NK-92 (cell line): Measurements from ENCODE around the gene NINJ2.

ENCODE experiments used
- DNase-seq: peaks from one replicate; lab custom pipeline; 2025; ENCODE audit not compliant: unreplicated experiment; lab: John Stamatoyannopoulos, UW

NINJ2 gene

DNA sequence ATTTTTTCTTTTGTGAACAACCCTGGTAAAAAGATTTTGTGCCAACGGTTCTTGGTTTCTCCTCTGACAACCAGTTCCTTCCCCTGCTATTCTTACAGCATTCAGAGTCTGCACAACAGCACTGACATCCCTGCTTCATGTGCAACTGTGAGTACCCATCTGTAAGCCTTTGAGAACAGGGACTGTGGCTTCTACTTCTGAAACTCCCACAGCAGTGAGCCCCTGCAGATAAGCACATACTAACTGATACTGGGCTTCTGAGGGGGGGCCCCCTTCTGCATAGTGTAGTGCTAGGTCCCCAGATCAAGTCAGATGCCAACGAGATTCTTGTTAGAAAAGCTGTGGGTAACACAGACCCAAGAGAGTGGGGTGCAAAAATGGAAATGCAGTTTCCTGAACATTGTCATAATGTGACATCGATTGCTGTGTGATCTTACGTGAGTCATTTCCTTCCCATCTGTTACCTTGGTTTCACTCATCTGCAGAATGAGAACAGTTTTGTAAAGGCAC lies 11.1 kb upstream of the NINJ2 start:
- no peak for DNase-seq

DNA sequence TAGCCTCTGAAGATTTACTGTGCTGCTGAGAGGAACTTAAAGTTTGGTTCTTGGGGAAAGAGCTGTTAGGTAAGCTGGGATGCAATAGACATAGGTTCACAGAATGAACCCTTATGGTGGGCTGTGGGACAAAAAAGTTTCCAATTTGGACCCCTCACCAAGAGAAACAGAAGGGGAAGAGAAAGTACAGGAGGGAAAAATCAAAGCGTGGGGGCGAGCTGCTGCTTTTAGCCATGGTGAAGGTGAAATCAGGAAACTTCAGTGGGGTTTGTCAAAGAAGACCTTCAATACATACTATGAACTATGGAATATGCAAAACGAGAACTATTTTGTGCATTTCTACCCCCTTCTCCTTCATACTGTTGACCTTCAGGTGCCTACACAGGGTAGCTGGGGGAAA lies 10.6 kb upstream of the NINJ2 start:
- DNase-seq: no peak

DNA sequence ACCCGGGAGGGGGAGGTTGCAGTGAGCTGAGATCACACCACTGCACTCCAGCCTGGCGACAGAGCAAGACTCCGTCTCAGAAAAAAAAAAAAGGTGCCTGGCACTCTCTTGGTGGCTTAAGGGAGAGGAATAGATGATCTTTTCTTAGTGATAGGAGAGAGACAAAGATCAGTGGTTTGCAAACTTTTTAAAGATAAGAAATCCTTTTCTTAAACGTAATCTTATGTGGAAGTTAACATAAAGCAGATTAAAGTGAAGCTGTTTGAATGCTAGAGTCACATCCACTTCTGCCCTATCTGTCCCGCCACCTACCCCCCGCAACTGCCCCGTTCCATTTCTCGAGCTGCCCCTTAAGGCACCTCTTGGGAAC lies 6.3 kb upstream of the NINJ2 start:
- DNase-seq: no peak

DNA sequence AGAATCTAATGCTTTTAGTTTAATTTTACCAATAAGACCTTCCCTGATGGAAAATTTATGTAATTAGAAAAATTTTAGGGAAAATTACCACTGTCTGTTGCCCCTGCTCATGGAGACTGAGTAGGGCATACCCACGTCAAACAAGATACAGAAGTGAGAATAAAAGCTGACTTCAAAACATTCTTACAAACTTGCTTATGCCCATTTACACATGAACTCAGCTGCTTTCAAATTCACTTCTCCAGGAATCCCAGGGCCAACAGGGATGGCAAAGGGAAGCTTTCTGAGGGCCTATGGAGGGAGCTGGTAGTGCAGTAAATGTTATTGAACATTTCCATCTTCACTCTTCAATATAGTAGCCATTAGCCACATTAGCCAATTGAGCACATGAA lies 4.8 kb upstream of the NINJ2 start:
- no peak for DNase-seq

DNA sequence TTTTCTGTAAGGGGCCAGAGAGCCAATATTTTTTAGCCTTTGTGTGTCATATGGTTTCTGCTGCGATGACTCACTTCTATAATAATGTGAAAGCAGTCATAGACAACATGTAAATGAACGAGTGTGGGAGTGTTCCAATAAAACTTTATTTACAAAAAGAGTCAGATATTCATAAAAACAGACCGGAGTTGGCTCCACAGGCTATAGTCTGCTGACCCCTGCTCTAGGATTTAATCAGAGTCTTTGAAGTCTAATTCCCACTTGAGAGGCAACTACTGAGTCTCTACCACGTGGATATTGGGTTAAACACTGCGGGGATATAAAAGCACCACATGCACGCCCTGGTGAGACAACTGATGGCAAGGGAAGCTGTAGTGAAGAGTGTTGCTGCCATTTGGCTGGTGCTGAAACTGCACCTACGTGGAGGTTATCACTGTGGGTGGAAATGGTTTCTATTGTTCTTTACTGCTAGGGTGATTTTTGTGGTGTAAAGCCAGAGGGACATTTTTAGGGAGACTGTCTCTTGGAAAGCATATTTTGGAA lies 3.6 kb upstream of the NINJ2 start:
- DNase-seq: no peak

DNA sequence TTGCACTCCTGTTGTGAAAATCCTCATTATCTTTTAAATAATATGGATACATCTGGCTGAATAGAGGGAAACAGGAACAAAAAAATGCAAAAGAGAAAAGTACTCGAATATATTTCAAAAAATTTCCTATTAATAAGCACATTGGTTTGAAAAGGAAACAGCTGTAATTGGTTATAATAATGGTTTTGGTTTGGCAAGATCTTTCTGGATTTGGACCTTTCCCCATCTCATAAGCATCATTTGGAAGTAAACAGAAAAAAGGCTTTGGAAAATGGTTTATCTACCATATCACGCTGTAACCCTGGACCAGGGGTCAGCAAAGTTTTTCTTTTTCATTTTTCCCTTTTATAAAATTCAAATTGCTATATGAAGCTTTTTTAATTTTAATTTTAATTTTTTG lies 2.8 kb upstream of the NINJ2 start:
- no peak for DNase-seq

DNA sequence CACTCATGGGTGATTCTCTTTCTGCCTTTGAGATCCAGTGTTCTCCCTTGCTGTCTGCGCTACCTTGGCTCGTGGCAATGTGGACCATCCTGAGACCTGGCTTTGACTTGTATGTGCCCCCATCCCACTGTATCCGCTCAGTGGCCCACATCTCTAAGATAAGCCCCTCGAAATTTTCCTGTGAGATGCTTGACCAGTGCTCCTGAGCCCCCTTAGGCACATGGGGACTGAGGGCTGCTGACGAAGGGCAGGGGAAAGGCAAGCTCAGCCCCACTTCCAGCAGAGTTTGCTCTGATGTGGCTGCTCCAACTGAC lies 1.5 kb upstream of the NINJ2 start:
- no peak for DNase-seq

DNA sequence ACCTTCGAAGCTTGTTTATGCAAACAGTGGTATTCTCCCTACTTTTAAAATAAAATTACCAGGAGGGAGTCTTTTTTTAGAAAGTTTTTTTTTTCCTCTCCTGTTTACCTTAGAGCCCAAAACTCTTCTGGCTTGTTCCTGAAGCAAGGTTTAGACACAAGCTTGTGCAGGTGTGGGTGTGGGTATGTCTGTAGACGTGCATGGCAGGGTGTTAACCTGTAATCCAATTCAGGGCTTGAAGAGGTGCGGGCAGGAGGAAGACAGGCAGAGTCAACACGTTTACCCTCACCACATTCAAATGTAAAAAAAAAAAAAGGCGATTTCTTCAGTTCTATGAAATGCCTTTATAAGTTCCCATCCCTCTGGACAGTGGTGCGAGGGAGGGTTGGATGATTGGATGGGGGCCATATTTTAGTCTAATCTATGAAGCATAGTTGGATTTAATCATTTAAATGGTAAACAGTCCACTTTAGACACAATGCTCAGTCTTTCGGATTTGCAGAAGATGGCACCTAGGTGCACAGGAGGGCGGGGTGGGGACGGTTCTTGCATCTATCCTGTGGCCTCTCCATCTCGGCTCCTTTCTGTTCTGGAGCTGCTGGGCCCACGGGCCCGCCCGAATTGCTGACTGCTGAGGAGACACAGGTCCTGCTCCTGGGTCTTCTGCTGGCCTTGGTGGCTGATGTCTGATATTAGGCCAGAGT lies 982 bp upstream of the NINJ2 start:
- DNase-seq: no peak

DNA sequence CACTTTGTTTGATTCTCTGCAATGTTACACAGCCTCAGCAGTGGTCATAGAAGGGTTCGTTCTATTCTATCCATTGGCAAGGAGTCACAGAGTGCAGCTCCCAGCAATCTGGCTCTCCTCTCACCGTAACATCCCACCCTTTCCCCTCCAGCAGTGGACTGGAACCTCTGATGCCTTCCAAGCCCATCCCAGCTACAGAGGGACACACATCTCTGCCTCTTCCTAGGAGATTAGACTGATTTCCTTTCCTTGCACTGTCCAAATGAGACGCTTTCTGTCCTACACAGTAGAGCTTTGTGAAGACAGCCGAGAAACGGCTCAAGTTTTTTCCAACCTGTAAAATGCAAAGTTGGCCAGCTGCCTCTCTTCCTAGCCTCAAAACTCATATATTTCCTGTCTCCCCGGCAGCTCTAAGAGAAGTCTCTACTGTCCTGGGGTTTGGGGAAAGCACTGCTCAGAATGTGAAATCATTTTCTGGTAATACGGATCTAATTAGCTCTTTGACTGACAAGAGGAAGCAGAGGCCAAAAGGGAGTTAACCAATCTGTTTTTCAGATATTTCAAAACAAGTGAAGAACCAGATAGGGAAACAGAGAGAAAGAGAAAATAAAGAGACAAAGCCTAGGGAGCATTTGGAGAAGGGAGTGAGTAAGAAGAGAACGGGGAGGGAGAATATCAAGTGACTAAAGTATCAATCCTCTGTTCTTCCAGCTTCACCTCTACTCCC lies 516 bp downstream of the NINJ2 start:
- no peak for DNase-seq

DNA sequence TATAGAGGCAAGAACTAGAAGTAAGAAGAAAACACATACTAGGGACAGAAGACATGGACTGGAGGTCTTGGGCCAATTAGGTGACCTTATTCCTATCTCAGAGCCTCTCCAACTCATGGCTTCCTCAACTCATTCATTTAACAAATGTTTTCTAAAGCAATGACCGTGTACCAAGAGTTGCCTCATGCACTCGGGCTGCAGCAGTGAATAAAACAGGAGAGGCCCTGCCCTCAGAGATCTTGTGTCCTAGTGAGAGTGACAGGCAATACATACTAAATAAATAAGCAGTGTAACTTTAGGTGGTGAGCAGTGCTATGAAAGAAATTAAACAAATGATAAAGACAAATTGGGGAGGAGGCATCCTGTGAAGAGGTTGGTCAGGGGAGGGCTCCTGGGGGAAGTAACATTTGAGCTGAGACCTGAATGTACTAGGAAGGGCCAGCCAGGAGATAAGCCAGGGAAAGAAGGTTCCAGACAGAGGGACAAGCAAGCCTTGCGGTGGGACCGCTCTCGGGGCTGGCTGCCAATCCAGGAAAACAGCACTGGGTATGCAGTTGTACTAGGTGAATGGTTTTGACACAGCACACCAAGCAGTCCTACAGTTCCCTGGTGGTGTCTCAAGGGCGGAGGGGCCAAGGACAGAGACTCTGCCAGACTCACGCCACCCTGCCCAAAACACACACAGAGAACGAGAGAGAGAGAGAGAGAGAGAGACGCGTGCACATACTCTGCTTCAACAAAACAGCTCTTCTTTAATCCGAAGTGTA lies 1.3 kb downstream of the NINJ2 start:
- DNase-seq: no peak

DNA sequence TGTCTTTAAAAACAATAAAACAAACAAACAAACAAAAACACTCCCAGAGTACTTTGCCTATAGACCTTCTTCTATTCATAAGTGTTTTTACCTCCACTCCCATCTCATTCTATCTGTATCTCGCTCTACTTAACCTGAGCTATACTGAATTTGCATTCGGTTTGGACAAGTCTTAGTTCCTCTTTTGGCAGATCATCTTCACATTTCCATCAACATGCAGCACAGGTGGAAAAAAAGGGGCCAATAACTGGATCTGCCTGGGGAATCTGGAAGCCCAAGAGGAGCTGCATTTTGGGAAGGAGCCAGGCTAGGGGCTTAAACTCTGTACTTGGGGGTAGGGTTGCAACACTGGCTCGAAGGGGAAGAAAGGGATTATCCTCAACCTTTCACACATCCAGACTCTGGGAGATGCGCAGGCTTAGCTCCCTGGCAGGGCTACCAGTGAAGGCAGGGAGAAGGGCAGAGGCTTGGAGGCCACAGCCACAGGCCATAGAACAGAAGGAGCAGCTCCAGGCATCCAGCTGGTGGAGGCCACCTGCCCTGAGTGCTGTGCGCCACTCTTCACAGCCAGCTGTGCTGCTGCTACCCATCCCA lies 4.1 kb downstream of the NINJ2 start:
- no peak for DNase-seq

DNA sequence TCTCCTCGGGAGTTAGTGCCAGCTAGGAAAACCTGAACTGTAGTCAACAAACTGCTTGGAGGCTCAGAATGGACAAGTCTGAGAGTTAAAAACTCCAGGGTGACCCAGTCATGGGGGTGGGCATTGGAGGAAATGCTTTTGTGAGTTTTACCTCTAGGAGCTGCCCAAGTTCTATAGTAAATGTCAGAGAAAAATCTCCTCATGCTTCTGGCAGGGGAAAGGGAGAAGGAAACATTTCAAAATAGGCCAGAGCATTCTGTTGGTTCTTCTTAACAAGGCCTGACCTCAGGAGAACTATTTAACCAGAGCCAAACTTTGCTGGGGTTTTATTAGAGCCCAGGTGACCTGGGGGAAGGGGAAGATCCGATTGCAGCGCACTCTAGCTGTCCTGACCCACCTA lies 12.3 kb downstream of the NINJ2 start:
- DNase-seq: no peak

DNA sequence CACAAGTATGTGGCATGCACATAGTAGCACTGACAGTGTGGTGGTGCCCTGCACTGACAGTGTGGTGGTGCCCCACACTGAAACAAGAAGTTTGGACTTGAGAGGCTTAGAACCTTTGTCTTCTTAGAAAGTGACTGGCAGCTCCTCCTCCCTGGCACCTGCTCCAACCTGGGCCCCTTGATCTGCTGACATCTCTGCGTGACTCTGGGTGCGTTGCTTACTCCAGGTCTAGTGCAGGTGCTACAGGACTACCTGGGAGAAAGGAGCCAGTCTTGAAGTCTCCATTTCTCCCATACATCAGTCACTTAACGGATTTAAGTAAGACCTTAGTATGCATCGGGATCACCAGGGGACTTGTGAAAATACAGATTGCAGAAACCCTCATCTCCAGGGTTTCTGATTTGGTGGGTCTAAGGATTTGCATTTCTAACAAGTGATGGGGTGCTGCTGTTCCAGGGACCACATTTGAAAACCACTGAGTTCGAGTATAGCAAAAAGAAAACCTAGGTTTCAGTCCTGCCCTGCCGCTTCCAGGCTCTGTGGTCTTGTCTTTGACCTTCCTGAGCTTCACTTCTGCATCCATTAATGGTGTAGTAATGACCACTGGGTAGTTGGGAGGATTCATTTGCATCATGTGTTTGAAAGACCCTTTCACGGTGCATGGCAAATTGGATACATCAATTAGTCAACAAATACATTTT lies 15.7 kb downstream of the NINJ2 start:
- no peak for DNase-seq

DNA sequence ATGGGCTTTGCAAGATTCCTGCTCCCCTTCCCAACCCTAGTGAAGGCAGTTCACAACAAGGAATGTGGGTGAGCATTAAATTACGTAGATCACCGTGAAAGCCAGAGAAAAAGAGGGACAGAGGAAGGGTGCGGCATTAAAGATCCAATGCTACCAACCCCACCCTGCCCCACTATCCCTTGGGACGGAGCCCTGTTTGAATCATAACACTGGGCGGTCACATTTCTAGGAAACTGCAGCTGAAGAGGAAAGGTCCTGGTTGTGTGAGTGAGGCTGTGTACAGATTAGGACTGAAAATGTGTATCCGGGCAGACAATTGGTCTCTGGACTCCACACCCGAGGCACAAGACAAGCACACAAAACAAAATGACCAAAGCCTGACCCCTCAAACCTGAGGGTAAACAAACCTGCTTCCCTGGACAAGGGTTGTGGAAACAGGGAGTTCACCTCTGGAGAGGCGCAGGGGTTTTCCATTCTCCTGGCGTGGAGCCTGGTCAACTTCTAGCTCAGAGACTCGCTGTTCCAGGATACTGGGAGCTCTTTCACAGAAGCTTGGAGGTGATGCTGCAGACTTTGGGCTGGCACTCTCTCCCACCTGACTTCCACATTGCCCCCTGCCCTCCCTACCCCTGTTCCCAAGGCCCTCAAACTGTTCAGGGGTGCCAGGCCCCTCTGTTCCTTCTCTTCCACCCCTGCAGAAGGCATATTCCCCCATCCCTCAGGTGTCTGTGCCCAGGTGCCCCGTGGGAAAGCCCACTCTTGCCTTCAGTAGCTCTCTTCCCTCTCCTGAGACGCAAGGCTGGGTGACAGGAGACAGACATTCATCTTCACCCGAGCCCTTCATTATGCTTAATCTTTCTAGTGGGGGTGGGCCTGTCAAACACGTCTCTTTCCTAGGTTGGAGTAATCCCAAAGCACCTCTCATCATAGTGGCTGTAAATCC lies 16.5 kb downstream of the NINJ2 start:
- DNase-seq: no peak

DNA sequence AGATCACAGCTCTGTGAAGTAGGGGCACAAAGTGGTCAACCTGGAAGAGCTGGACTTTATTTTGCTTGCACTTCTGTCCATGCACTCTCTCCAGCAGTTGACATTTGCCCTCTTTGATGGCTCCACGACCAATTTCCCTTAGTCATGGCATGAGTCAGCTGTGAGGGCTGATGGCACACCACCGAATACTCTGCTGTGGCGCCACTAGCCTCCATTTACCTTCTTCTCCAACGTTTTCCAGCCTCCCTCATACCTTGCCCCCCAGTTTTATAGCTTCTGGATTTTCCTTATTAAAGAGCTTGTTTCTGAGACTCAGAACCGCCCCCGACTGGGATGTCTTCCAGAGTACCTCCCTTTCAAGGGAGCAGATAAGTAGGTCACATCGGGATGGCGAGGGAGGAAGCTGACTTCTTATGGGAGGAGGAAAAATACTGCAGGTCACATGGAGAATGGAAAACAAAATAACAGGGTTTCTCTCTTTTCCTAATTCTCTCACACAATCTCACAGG lies 17.6 kb downstream of the NINJ2 start:
- DNase-seq: no peak

DNA sequence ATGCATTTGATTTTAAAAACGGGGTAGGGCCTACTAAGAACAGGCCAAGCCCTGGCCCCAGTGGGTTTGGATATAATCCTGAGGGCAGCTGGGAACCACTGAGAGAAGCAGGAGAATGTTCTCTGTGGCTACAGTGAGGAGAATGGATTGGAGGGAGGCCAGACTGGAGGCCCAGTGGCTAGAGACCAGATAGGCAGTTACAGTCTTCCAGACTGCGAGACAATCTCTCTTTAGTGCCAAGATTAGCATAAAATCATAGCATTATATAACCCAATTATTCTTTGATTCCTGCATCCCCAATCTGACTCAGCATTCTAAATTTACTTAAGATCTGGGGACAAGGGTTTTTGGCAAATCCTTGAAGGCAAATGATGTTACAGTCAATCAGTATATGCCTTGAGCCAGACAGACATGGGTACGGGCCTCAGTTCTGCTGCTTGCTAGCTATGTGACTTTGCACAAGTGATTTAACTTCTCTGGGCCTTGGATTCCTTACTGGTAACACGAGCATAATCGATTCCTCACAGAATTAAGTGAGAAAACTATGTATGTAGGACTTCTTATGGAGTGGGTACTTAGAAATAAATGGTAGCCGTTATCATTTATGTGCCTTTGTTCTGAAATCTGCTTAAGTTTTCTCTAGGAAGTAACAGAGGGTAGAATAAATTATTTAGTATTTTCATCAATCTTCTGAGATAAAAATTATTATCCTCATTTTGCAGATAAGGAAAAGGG lies 18.3 kb downstream of the NINJ2 start:
- DNase-seq: no peak

DNA sequence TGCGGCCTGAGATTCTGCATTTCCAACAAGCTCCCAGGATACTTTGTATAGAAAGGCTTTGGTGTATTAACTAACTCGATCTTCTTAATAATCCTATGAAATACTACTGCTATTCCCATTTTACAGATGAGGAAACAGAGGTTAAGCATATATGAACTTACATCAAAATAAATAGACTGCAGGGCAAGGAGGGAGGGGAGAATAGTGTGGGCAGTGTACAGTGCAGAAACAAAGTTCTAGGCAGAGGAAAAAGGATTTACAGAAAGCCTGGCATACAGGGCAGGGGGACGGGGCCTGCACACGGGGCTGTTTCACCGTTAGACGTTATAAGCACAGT lies 19.0 kb downstream of the NINJ2 start:
- DNase-seq: no peak

DNA sequence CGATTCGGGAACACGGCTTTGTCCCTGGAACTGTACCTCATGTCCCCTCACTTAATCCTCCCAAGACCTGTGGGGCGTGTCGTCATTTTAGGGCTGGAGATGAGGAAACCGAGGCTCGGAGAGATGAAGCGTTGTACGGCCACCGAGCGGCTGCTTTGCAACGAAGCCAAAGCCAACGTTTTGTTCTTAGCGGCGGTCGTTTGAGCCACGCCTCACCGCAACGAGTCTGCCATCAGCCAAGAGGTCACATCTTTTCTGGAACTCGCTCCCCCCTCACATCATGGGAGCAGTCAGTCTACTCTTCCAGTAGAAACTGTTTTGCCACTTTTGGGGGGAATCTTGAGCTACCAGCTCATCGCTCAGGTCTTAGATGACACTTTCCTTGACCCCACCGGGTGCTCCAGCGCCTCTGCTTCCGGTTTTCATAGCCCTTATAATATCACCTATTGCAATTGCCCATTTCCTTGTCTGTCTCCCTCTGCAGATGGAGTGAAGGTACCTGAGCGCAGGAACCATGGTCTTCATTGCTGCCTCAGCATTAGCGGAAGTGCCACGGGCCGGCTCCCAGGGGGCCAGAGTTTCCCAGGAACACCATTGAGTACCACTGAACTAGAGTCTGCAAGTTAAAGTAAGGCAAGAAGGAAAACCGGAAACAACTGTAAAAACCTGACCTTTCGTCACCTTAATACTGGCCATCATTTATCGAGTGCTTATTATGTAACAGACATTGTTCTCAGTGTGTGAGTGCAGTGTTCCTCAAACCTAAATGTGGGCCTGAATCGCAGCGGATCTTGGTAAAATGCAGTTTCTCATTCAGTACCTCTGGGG lies 19.6 kb downstream of the NINJ2 start:
- no peak for DNase-seq
